OCI-LY3 (cell line): Measurements from ENCODE around the gene PCDH11Y.
"Not testable (repeated sequence)": the region's sequence is repeated elsewhere in the genome, so short reads cannot be mapped to it uniquely, and the experiment has no call there.

Source experiments
- H2AFZ ChIP-seq: fragments of 200-600, 300-600 bp; shearing (Covaris generic); 2 replicates; pipeline ENCODE4 v1.6.0; 2014; ENCODE audit warnings: antibody characterized with exemption, low read depth, low read length
- H3K27ac ChIP-seq: fragments of 200-600, 300-600 bp; sonication (generic); 2 replicates; pipeline ENCODE4 v1.5.1; 2014; ENCODE audit warnings: mild to moderate bottlenecking, low read length, moderate library complexity, mixed read lengths
- H3K27me3 ChIP-seq: fragments of 200-600, 300-600 bp; sonication (generic); 2 replicates; pipeline ENCODE4 v1.6.1; 2014; ENCODE audit warnings: low read depth, low read length, mixed read lengths
- H3K36me3 ChIP-seq: fragments of 200-600, 300-600 bp; sonication (generic); replicated peaks from 2 replicates; pipeline ENCODE3; 2014; ENCODE audit warnings: low read depth, low read length, mixed read lengths
- H3K4me1 ChIP-seq: fragments of 300-600, 200-600 bp; sonication (generic); 2 replicates; pipeline ENCODE4 v1.6.1; 2014; ENCODE audit warnings: low read length, mixed read lengths
- H3K4me2 ChIP-seq: fragments of 200-600, 300-600 bp; sonication (generic); 2 replicates; pipeline ENCODE4 v1.6.1; 2014; ENCODE audit warnings: low read length, mixed read lengths
- H3K4me3 ChIP-seq: fragments of 300-600, 200-600 bp; sonication (generic); 2 replicates; pipeline ENCODE4 v1.5.1; 2014; ENCODE audit warnings: antibody characterized with exemption, mild to moderate bottlenecking, low read length, moderate library complexity
- H3K79me2 ChIP-seq: fragments of 300-600, 200-600 bp; shearing (Covaris generic); 2 replicates; pipeline ENCODE4 v1.6.1; 2014; ENCODE audit warnings: mild to moderate bottlenecking, low read length, mixed read lengths
- H3K9ac ChIP-seq: fragments of 300-600, 200-600 bp; shearing (Covaris generic); 2 replicates; pipeline ENCODE4 v1.6.0; 2014; ENCODE audit warnings: mild to moderate bottlenecking, low read length, moderate library complexity
- H3K9me3 ChIP-seq: fragments of 200-600, 300-600 bp; shearing (Covaris generic); 2 replicates; pipeline ENCODE4 v1.6.1; 2014; ENCODE audit warnings: low read length, mixed read lengths; ENCODE audit not compliant: insufficient read depth
- H4K20me1 ChIP-seq: fragments of 200-600, 300-600 bp; sonication (generic); 2 replicates; pipeline ENCODE4 v1.6.1; 2016; ENCODE audit warnings: low read length, mixed read lengths; ENCODE audit not compliant: insufficient read depth

Gene PCDH11Y

DNA sequence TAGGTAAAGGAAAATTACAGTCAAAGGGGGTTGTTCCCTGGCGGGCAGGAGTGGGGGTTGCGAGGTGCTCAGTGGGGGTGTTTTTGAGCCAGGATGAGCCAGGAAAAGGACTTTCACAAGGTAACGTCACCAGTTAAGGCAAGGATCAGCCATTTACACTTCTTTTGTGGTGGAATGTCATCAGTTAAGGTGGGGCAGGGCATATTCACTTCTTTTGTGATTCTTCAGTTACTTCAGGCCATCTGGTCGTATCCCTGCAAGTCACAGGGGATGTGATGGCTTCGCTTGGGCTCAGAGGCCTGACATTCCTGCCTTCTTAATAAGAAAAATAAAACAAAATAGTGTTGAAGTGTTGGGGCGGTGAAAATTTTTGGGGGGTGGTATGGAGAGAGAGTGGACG lies 324.8 kb downstream of the PCDH11Y start:
- H3K4me3 ChIP-seq, H4K20me1 ChIP-seq, H3K79me2 ChIP-seq, H3K9ac ChIP-seq, H3K9me3 ChIP-seq, H2AFZ ChIP-seq, H3K27ac ChIP-seq, H3K27me3 ChIP-seq, H3K36me3 ChIP-seq, H3K4me2 ChIP-seq, H3K4me1 ChIP-seq: not testable (repeated sequence)

DNA sequence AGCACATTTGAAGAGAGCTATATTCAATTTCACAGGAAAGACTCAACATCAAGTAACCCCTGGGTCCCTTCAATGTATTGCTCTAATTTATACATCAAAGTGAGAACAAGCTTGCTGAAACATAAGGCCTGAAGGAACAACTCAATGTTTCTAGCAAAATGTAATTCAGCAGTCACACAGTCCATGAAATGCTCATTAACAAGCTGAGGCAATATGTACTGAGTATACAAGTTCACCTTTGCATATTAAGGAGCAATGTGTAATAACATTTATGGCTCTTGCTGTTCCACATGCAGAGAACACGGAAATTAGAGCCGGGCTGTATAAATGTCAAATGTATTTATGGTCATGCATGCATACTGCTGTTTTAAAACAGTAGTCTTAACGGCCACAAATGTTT lies 342.1 kb downstream of the PCDH11Y start:
- not testable (repeated sequence) for H3K9ac ChIP-seq, H3K4me2 ChIP-seq, H3K4me1 ChIP-seq, H4K20me1 ChIP-seq, H3K4me3 ChIP-seq, H2AFZ ChIP-seq, H3K79me2 ChIP-seq, H3K27ac ChIP-seq, H3K9me3 ChIP-seq, H3K27me3 ChIP-seq, H3K36me3 ChIP-seq

DNA sequence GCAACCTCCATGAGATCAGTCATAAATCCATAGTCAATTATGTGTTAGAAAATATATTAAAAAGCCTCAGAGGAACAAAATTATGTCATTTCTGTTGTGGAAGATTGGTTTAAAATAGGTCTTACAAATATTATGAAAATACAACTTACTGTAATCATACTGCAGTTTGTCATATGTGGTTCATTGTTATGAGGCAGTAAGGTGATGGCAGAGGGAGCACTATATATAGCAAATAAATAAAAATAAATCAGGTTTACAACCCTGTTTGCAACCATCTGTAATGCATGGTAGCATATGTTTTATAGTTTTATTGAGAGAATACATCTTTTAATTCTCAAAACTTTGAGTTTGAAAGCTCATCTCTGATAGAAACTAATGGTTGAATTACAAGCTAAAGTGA lies 543.6 kb downstream of the PCDH11Y start:
- H4K20me1 ChIP-seq, H3K4me1 ChIP-seq, H3K4me2 ChIP-seq, H3K36me3 ChIP-seq, H2AFZ ChIP-seq, H3K4me3 ChIP-seq, H3K79me2 ChIP-seq, H3K27me3 ChIP-seq, H3K9me3 ChIP-seq, H3K9ac ChIP-seq, H3K27ac ChIP-seq: not testable (repeated sequence)

DNA sequence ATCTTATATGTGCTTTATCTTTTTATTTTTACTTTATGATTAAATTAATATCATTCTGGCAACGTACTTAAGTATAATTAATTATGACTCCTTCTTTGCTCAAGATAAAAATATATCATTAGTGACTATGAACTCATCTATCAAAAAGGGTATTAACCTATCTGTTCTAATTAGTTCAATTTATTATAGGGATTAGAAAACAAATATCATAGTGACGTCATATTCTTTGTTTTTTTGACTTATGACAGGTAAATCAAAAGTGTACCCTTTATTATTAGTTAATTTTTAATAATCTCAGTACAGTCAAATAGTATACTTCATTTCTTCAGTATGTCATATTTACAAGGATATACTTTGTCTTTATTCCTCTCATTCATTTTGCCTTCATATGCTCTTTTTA lies 638.5 kb downstream of the PCDH11Y start:
- not testable (repeated sequence) for H4K20me1 ChIP-seq, H3K9me3 ChIP-seq, H2AFZ ChIP-seq, H3K4me1 ChIP-seq, H3K79me2 ChIP-seq, H3K36me3 ChIP-seq, H3K4me2 ChIP-seq, H3K27ac ChIP-seq, H3K9ac ChIP-seq, H3K4me3 ChIP-seq, H3K27me3 ChIP-seq

DNA sequence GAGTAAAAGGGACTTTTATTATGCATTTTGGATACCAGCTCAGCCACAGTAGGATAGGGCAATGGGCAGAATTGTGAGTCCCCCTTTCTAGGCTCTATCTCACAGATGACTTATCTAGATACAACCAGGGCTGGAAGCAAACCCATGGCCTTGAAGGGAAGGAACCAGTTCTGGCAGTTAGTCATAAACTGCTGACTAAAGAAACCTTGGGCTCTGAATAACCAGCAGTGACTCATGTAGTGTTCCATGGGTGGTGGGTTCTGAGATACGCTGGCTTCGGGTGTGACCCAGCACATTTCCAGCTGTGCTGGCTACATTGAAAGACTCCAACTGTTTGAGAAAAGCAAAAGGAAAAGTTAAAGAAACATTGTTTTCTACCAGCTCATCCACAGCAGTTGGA lies 679.2 kb downstream of the PCDH11Y start:
- not testable (repeated sequence) for H3K79me2 ChIP-seq, H4K20me1 ChIP-seq, H3K4me1 ChIP-seq, H3K36me3 ChIP-seq, H3K9me3 ChIP-seq, H3K27me3 ChIP-seq, H3K4me3 ChIP-seq, H3K9ac ChIP-seq, H3K4me2 ChIP-seq, H3K27ac ChIP-seq, H2AFZ ChIP-seq

DNA sequence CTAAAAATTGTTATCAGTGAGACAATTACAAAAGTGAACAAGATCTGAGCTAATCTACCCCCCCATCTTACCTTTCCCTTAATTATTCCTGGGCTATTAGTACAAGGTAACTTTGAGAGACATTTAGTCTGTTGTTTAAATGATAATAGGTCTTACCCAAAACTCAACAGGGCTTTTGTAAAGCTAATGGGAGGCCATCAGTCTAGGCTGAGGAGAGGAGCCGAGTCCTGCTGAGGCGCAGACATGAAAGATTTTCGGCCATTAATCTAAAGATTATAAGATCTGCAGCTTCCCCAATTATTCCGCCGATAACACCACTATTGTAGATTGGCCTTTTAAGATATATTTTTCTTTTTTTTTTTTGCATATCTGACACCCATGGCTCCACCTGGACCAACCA lies 708.6 kb downstream of the PCDH11Y start:
- H3K4me3 ChIP-seq, H4K20me1 ChIP-seq, H3K27ac ChIP-seq, H3K4me1 ChIP-seq, H3K9me3 ChIP-seq, H3K9ac ChIP-seq, H3K27me3 ChIP-seq, H2AFZ ChIP-seq, H3K4me2 ChIP-seq, H3K36me3 ChIP-seq, H3K79me2 ChIP-seq: not testable (repeated sequence)

DNA sequence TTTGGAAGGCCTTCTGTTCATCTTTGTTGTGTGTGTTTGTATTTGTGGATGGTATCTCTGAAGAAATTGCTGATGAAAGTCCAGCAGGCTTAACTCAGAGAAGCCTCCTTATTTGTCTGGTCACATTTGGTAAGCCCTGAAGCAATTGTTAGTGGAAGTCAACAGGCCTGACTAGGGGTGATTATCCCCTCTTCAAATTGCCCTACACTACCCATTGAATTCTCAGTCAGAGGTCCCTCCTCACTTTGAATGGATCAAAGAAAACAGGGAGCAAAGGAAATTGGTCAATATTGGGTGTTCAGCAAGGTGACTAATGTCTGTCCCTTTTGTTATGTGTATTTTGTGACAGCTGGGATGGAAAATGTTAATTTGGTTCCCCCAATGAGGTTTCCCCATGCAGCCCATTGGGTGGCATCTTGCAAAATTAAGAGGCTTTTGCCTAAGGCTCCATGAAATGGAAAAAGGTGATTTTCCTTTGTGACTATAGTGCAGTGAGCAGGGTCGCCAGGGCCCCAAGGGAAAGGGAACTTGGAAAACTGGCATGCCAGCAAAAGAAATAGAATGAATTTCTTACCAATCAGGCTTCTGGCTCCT lies 709.8 kb downstream of the PCDH11Y start:
- H4K20me1 ChIP-seq, H3K27ac ChIP-seq, H3K27me3 ChIP-seq, H3K9me3 ChIP-seq, H3K4me3 ChIP-seq, H3K4me2 ChIP-seq, H3K36me3 ChIP-seq, H3K4me1 ChIP-seq, H3K9ac ChIP-seq, H3K79me2 ChIP-seq, H2AFZ ChIP-seq: not testable (repeated sequence)
